ENCODE results near the gene NCKAP5.

Gene NCKAP5

GRCh38 chr2:133110201-133110600, 458.1 kb downstream of the NCKAP5 start:
- Histone ChIP-seq H3K27me3 (ENCODE audit: control insufficient read depth, insufficient read depth, low read length, poor library complexity, severe bottlenecking) (no peaks in the 10 kb centered on the region), H3K4me1 (ENCODE audit: control insufficient read depth, insufficient read depth, low read length) (no peaks in the 10 kb centered on the region), H3K36me3 (ENCODE audit: control insufficient read depth, insufficient read depth, low read length) (no peaks in the 10 kb centered on the region), H3K9me3 (ENCODE audit: control insufficient read depth, low read length) (no peaks in the 10 kb centered on the region), H3K27ac (ENCODE audit: insufficient read depth, low read depth, low read length, poor library complexity, severe bottlenecking) (no peak overlapping the region), H3K4me3 (ENCODE audit: insufficient read depth, low read depth, low read length) (no peak overlapping the region)
- 93 to 96% methylated on average over 4 of the region's 4 CpGs for WGBS, 2 experiments

GRCh38 chr2:133109772-133110171, 458.5 kb downstream of the NCKAP5 start:
- no peaks in the 10 kb centered on the region for H3K4me1 ChIP-seq (ENCODE audit: control insufficient read depth, insufficient read depth, low read length)
- no peaks in the 10 kb centered on the region for H3K27me3 ChIP-seq (ENCODE audit: control insufficient read depth, insufficient read depth, low read length, poor library complexity, severe bottlenecking)
- no peaks in the 10 kb centered on the region for H3K36me3 ChIP-seq (ENCODE audit: control insufficient read depth, insufficient read depth, low read length)
- H3K27ac ChIP-seq (ENCODE audit: insufficient read depth, low read depth, low read length, poor library complexity, severe bottlenecking), result no peak overlapping the region
- no peak overlapping the region for H3K4me3 ChIP-seq (ENCODE audit: insufficient read depth, low read depth, low read length)
- no peaks in the 10 kb centered on the region for H3K9me3 ChIP-seq (ENCODE audit: control insufficient read depth, low read length)
- WGBS, 2 experiments, result 97 to 99% methylated on average over 3 to 4 of the region's 4 CpGs

- H3K27ac ChIP-seq (ENCODE audit: insufficient read depth, low read depth, low read length, poor library complexity, severe bottlenecking), result no peak overlapping the region
- no peaks in the 10 kb centered on the region for H3K27me3 ChIP-seq (ENCODE audit: control insufficient read depth, insufficient read depth, low read length, poor library complexity, severe bottlenecking)
- no peaks in the 10 kb centered on the region for H3K4me1 ChIP-seq (ENCODE audit: control insufficient read depth, insufficient read depth, low read length)
- no peak overlapping the region for H3K4me3 ChIP-seq (ENCODE audit: insufficient read depth, low read depth, low read length)
- WGBS, 2 experiments, result 92 to 94% methylated on average over 7 to 9 of the region's 9 CpGs
- no peaks in the 10 kb centered on the region for H3K9me3 ChIP-seq (ENCODE audit: control insufficient read depth, low read length)
- no peaks in the 10 kb centered on the region for H3K36me3 ChIP-seq (ENCODE audit: control insufficient read depth, insufficient read depth, low read length)
These were observed 461.0 kb downstream of the NCKAP5 start for GRCh38 chr2:133107058-133107815.

- H3K4me3 ChIP-seq (ENCODE audit: insufficient read depth, low read depth, low read length), result no peak overlapping the region
- H3K4me1 ChIP-seq (ENCODE audit: control insufficient read depth, insufficient read depth, low read length), result no peaks in the 10 kb centered on the region
- WGBS, 2 experiments, result 91 to 94% methylated on average over 2 of the region's 2 CpGs
- no peaks in the 10 kb centered on the region for H3K27me3 ChIP-seq (ENCODE audit: control insufficient read depth, insufficient read depth, low read length, poor library complexity, severe bottlenecking)
- no peaks in the 10 kb centered on the region for H3K36me3 ChIP-seq (ENCODE audit: control insufficient read depth, insufficient read depth, low read length)
- H3K27ac ChIP-seq (ENCODE audit: insufficient read depth, low read depth, low read length, poor library complexity, severe bottlenecking), result no peak overlapping the region
- H3K9me3 ChIP-seq (ENCODE audit: control insufficient read depth, low read length), result no peaks in the 10 kb centered on the region
These were observed 463.4 kb downstream of the NCKAP5 start for GRCh38 chr2:133104871-133105270.

- no peaks in the 10 kb centered on the region for H3K4me1 ChIP-seq (ENCODE audit: control insufficient read depth, insufficient read depth, low read length)
- WGBS, 2 experiments, result no CpG with 5 or more reads among the region's 1 CpG
- no peaks in the 10 kb centered on the region for H3K36me3 ChIP-seq (ENCODE audit: control insufficient read depth, insufficient read depth, low read length)
- H3K27ac ChIP-seq (ENCODE audit: insufficient read depth, low read depth, low read length, poor library complexity, severe bottlenecking), result no peak overlapping the region
- H3K27me3 ChIP-seq (ENCODE audit: control insufficient read depth, insufficient read depth, low read length, poor library complexity, severe bottlenecking), result no peaks in the 10 kb centered on the region
- no peaks in the 10 kb centered on the region for H3K9me3 ChIP-seq (ENCODE audit: control insufficient read depth, low read length)
- H3K4me3 ChIP-seq (ENCODE audit: insufficient read depth, low read depth, low read length), result no peak overlapping the region
These were observed 469.5 kb downstream of the NCKAP5 start for GRCh38 chr2:133098787-133099186.

GRCh38 chr2:133097666-133098065, 470.6 kb downstream of the NCKAP5 start:
- H3K4me3 ChIP-seq (ENCODE audit: insufficient read depth, low read depth, low read length), result no peak overlapping the region
- 93% methylated on average over 3 of the region's 3 CpGs for WGBS, 2 experiments
- H3K27me3 ChIP-seq (ENCODE audit: control insufficient read depth, insufficient read depth, low read length, poor library complexity, severe bottlenecking), result no peaks in the 10 kb centered on the region
- H3K36me3 ChIP-seq (ENCODE audit: control insufficient read depth, insufficient read depth, low read length), result no peaks in the 10 kb centered on the region
- no peaks in the 10 kb centered on the region for H3K4me1 ChIP-seq (ENCODE audit: control insufficient read depth, insufficient read depth, low read length)
- no peak overlapping the region for H3K27ac ChIP-seq (ENCODE audit: insufficient read depth, low read depth, low read length, poor library complexity, severe bottlenecking)
- H3K9me3 ChIP-seq (ENCODE audit: control insufficient read depth, low read length), result no peaks in the 10 kb centered on the region

- Histone ChIP-seq H3K27ac (ENCODE audit: insufficient read depth, low read depth, low read length, poor library complexity, severe bottlenecking) (no peak overlapping the region), H3K4me1 (ENCODE audit: control insufficient read depth, insufficient read depth, low read length) (no peaks in the 10 kb centered on the region), H3K9me3 (ENCODE audit: control insufficient read depth, low read length) (no peaks in the 10 kb centered on the region), H3K27me3 (ENCODE audit: control insufficient read depth, insufficient read depth, low read length, poor library complexity, severe bottlenecking) (no peaks in the 10 kb centered on the region), H3K4me3 (ENCODE audit: insufficient read depth, low read depth, low read length) (no peak overlapping the region), H3K36me3 (ENCODE audit: control insufficient read depth, insufficient read depth, low read length) (no peaks in the 10 kb centered on the region)
- WGBS, 2 experiments, result 91 to 94% methylated on average over 3 of the region's 3 CpGs
These were observed 475.7 kb downstream of the NCKAP5 start for GRCh38 chr2:133092571-133092970.

GRCh38 chr2:133090358-133090757, 477.9 kb downstream of the NCKAP5 start:
- no peaks in the 10 kb centered on the region for H3K36me3 ChIP-seq (ENCODE audit: control insufficient read depth, insufficient read depth, low read length)
- no peaks in the 10 kb centered on the region for H3K9me3 ChIP-seq (ENCODE audit: control insufficient read depth, low read length)
- WGBS, 2 experiments, result 89 to 91% methylated on average over 2 of the region's 2 CpGs
- H3K4me3 ChIP-seq (ENCODE audit: insufficient read depth, low read depth, low read length), result no peak overlapping the region
- H3K4me1 ChIP-seq (ENCODE audit: control insufficient read depth, insufficient read depth, low read length), result no peaks in the 10 kb centered on the region
- H3K27me3 ChIP-seq (ENCODE audit: control insufficient read depth, insufficient read depth, low read length, poor library complexity, severe bottlenecking), result no peaks in the 10 kb centered on the region
- no peak overlapping the region for H3K27ac ChIP-seq (ENCODE audit: insufficient read depth, low read depth, low read length, poor library complexity, severe bottlenecking)

- no peak overlapping the region for H3K4me3 ChIP-seq (ENCODE audit: insufficient read depth, low read depth, low read length)
- no peaks in the 10 kb centered on the region for H3K4me1 ChIP-seq (ENCODE audit: control insufficient read depth, insufficient read depth, low read length)
These were observed 482.1 kb downstream of the NCKAP5 start for GRCh38 chr2:133086176-133086575.

GRCh38 chr2:133085646-133086045, 482.6 kb downstream of the NCKAP5 start:
- Histone ChIP-seq H3K27me3 (ENCODE audit: control insufficient read depth, insufficient read depth, low read length, poor library complexity, severe bottlenecking) (no peaks in the 10 kb centered on the region), H3K9me3 (ENCODE audit: control insufficient read depth, low read length) (no peaks in the 10 kb centered on the region), H3K4me1 (ENCODE audit: control insufficient read depth, insufficient read depth, low read length) (no peaks in the 10 kb centered on the region), H3K36me3 (ENCODE audit: control insufficient read depth, insufficient read depth, low read length) (no peaks in the 10 kb centered on the region), H3K27ac (ENCODE audit: insufficient read depth, low read depth, low read length, poor library complexity, severe bottlenecking) (no peak overlapping the region), H3K4me3 (ENCODE audit: insufficient read depth, low read depth, low read length) (no peak overlapping the region)
- 95 to 98% methylated on average over 2 of the region's 2 CpGs for WGBS, 2 experiments

More at GRCh38 chr2:133086176-133086575, 482.1 kb downstream of the NCKAP5 start:
- H3K27ac ChIP-seq (ENCODE audit: insufficient read depth, low read depth, low read length, poor library complexity, severe bottlenecking), result no peak overlapping the region
- H3K9me3 ChIP-seq (ENCODE audit: control insufficient read depth, low read length), result no peaks in the 10 kb centered on the region
- H3K27me3 ChIP-seq (ENCODE audit: control insufficient read depth, insufficient read depth, low read length, poor library complexity, severe bottlenecking), result no peaks in the 10 kb centered on the region
- H3K36me3 ChIP-seq (ENCODE audit: control insufficient read depth, insufficient read depth, low read length), result no peaks in the 10 kb centered on the region
- WGBS, 2 experiments, result 93 to 96% methylated on average over 6 of the region's 6 CpGs
